HCT116 (cell line): ENCODE results near the gene PRKCA. TPM values are rescaled to one million over a fixed set of nuclear protein-coding genes. Genes with fewer than 3 reads are reported as not detected.

Source experiments
- ATAC-seq: fragments of 200-7000 bp; cut with Tn5 transposase; 2 replicates; pipeline ENCODE4 v1.9.1; 2020; ENCODE audit warnings: mild to moderate bottlenecking, moderate library complexity
- BruUV-seq: library from RNA; stranded (reverse); fragments of 400-500 nt; replicated peaks from 2 replicates; lab custom pipeline; 2021; lab: Mats Ljungman, UMichigan
- CTCF ChIA-PET: fragments of 300-600 bp; sonication (Branson Sonifier 250); formaldehyde crosslinking; loops from one replicate; lab custom pipeline; 2021; ENCODE audit warnings: antibody characterized with exemption; lab: Charles Lee
- POLR2A ChIA-PET: fragments of 300-600, 350-600 bp; sonication (Branson Sonifier 250); formaldehyde crosslinking; loops from one replicate; lab custom pipeline; 2021; ENCODE audit warnings: antibody characterized with exemption; lab: Charles Lee
- RAD21 ChIA-PET, 2 experiments: fragments of 300-600 bp; sonication (Branson Sonifier 250); formaldehyde crosslinking; loops; one replicate each; lab custom pipeline; 2023; ENCODE audit warnings: low total read pairs in 2 of 2; ENCODE audit not compliant: uncharacterized antibody in 2 of 2, unreplicated experiment in 2 of 2, low non-redundant PET in 1 of 2; lab: Charles Lee
- DNase-seq: peaks from one replicate; pipeline ENCODE4 v3.0.0-alpha.2; 2010; ENCODE audit warnings: low read depth, low spot score
- H2AFZ ChIP-seq: fragments of 200-600 bp; shearing (Covaris generic), sonication (generic); 2 replicates; pipeline ENCODE4 v1.6.1; 2017; ENCODE audit warnings: low read depth, mixed run types, mixed read lengths, antibody characterized with exemption, low read length; ENCODE audit not compliant: poor library complexity, severe bottlenecking
- H3K27ac ChIP-seq: 2 replicates; pipeline ENCODE4 v1.5.1; 2012; ENCODE audit warnings: low read depth, low read length
- H3K27me3 ChIP-seq: fragments of 200-600 bp; sonication (generic); 2 replicates; pipeline ENCODE4 v1.6.1; 2016; ENCODE audit warnings: mixed run types, low read length, mixed read lengths; ENCODE audit not compliant: insufficient read depth
- H3K36me3 ChIP-seq, 2 experiments: fragments of 200-500 bp in 1 of 2; fragments of 200-600 bp in 1 of 2; sonication (Bioruptor generic) in 1 of 2; sonication (generic) in 1 of 2; 2 replicates each; pipeline versions ENCODE4 v1.5.1 to v1.6.1; 2014 to 2016; ENCODE audit warnings: low read length in 2 of 2, inconsistent platforms in 1 of 2, mixed read lengths in 1 of 2, mixed run types in 1 of 2; ENCODE audit not compliant: insufficient read depth in 2 of 2, control insufficient read depth in 1 of 2
- H3K4me1 ChIP-seq, 2 experiments: fragments of 200-600 bp in 1 of 2; sonication (generic) in 1 of 2; 2 replicates each; pipeline versions ENCODE4 v1.5.1 to v1.6.1; 2012 to 2017; ENCODE audit warnings: low read length in 2 of 2, inconsistent platforms in 1 of 2, mild to moderate bottlenecking in 1 of 2, mixed read lengths in 1 of 2, mixed run types in 1 of 2, moderate library complexity in 1 of 2; ENCODE audit not compliant: insufficient read depth in 2 of 2, control insufficient read depth in 1 of 2
- H3K4me2 ChIP-seq: fragments of 200-600 bp; sonication (generic); 2 replicates; pipeline ENCODE4 v1.6.1; 2017; ENCODE audit warnings: mixed run types, low read length, mixed read lengths
- H3K4me3 ChIP-seq, 2 experiments: fragments of 200-600 bp in 1 of 2; sonication (generic) in 1 of 2; replicated peaks in 1 of 2; 2 replicates each; pipeline ENCODE4 v1.5.1; 2011 to 2016; ENCODE audit warnings: low read length in 2 of 2, control low read depth in 1 of 2, low read depth in 1 of 2, mild to moderate bottlenecking in 1 of 2, mixed read lengths in 1 of 2, mixed run types in 1 of 2
- H3K79me2 ChIP-seq: fragments of 200-600 bp; sonication (generic); 2 replicates; pipeline ENCODE4 v1.6.1; 2017; ENCODE audit warnings: mild to moderate bottlenecking, mixed run types, low read length, moderate library complexity, mixed read lengths; ENCODE audit not compliant: insufficient read depth
- H3K9ac ChIP-seq: fragments of 200-600 bp; sonication (generic); 2 replicates; pipeline ENCODE4 v1.6.1; 2016; ENCODE audit warnings: low read length, mixed read lengths
- H3K9me2 ChIP-seq: fragments of 200-600 bp; sonication (generic), shearing (Covaris generic); 2 replicates; pipeline ENCODE4 v1.6.1; 2017; ENCODE audit warnings: mixed run types, mild to moderate bottlenecking, moderate library complexity; ENCODE audit not compliant: insufficient read depth
- H3K9me3 ChIP-seq, 2 experiments: fragments of 200-500 bp in 1 of 2; fragments of 200-600 bp in 1 of 2; sonication (Bioruptor generic) in 1 of 2; sonication (generic) in 1 of 2; 2 replicates each; pipeline ENCODE4 v1.6.1; 2014 to 2017; ENCODE audit warnings: low read length in 2 of 2, mixed read lengths in 2 of 2, inconsistent platforms in 1 of 2, low read depth in 1 of 2, mild to moderate bottlenecking in 1 of 2, mixed run types in 1 of 2, moderate library complexity in 1 of 2; ENCODE audit not compliant: control insufficient read depth in 1 of 2, insufficient read depth in 1 of 2
- H4K20me1 ChIP-seq: fragments of 200-600 bp; sonication (generic), shearing (Covaris generic); 2 replicates; pipeline ENCODE4 v1.6.1; 2017; ENCODE audit warnings: mixed run types, mild to moderate bottlenecking, moderate library complexity; ENCODE audit not compliant: insufficient read depth
- CBX3 ChIP-seq: IDR thresholded peaks from 2 replicates; pipeline ENCODE4 v1.6.1; 2012; ENCODE audit warnings: low read depth
- CEBPB ChIP-seq: IDR thresholded peaks from 2 replicates; pipeline ENCODE4 v1.6.1; 2012; ENCODE audit warnings: low read depth
- EGR1 ChIP-seq: IDR thresholded peaks from 2 replicates; pipeline ENCODE4 v1.6.1; 2012; ENCODE audit warnings: low read depth
- ELF1 ChIP-seq: IDR thresholded peaks from 2 replicates; pipeline ENCODE4 v1.6.1; 2012; ENCODE audit warnings: low read depth, borderline replicate concordance
- EZH2 ChIP-seq: fragments of 200-600 bp; sonication (generic); IDR thresholded peaks from 2 replicates; pipeline ENCODE4 v1.6.1; 2017; ENCODE audit warnings: antibody characterized with exemption, mixed run types
- EZH2phosphoT487 ChIP-seq: fragments of 200-600 bp; IDR thresholded peaks from 2 replicates; pipeline ENCODE4 v1.6.1; 2018; ENCODE audit warnings: antibody characterized with exemption, borderline replicate concordance
- POLR2AphosphoS5 ChIP-seq: IDR thresholded peaks from 2 replicates; pipeline ENCODE4 v1.6.1; 2011; ENCODE audit warnings: mild to moderate bottlenecking, low read depth, low read length, moderate library complexity
- RAD21 ChIP-seq: IDR thresholded peaks from 2 replicates; pipeline ENCODE4 v1.6.1; 2012; ENCODE audit warnings: low read depth, mild to moderate bottlenecking
- SIN3A ChIP-seq: IDR thresholded peaks from 2 replicates; pipeline ENCODE4 v1.6.1; 2012; ENCODE audit warnings: low read depth
- SRF ChIP-seq: IDR thresholded peaks from 2 replicates; pipeline ENCODE4 v1.6.1; 2012; ENCODE audit warnings: low read depth
- TCF7L2 ChIP-seq: IDR thresholded peaks from 2 replicates; pipeline ENCODE4 v1.7.0; 2011; ENCODE audit warnings: borderline replicate concordance, inconsistent platforms; ENCODE audit not compliant: insufficient read depth, insufficient read length; ENCODE audit errors: extremely low read depth
- ZFX ChIP-seq: fragments of 450-650 bp; IDR thresholded peaks from 2 replicates; pipeline ENCODE4 v1.6.1; 2017
- ZNF274 ChIP-seq: fragments of 200-500 bp; sonication (Bioruptor generic); IDR thresholded peaks from 2 replicates; pipeline ENCODE4 v1.6.1; 2014; ENCODE audit warnings: mild to moderate bottlenecking, low read depth, low read length, inconsistent platforms
- intact Hi-C: fragments of 100-400 bp; cut with micrococcal nuclease; formaldehyde crosslinking; loops from 2 replicates; pipeline ENCODE4 v1.10.0; 2022
- total RNA-seq: library from RNA; stranded (reverse); gene quantifications from one replicate; pipeline ENCODE4 v1.2.1, GENCODE V29; 2021; ENCODE audit not compliant: unreplicated experiment
- TF ChIP-seq, protein P1 (sequence below): IDR thresholded peaks from 2 replicates; pipeline ENCODE4 v1.6.1; 2011; ENCODE audit warnings: mild to moderate bottlenecking, low read length, moderate library complexity; ENCODE audit not compliant: insufficient replicate concordance; ENCODE audit errors: extremely low read depth
- TF ChIP-seq, protein P2 (sequence below): IDR thresholded peaks from 2 replicates; pipeline ENCODE4 v1.6.1; 2012; ENCODE audit warnings: low read depth
- TF ChIP-seq, protein P3 (sequence below), 3 experiments: fragments of 200-600 bp in 1 of 3; sonication (generic) in 1 of 3; IDR thresholded peaks in 2 of 3; conservative IDR thresholded peaks in 1 of 3; 2 replicates each; pipeline ENCODE4 v1.5.1; 2012 to 2017; ENCODE audit warnings: low read depth in 2 of 3, low read length in 2 of 3, antibody characterized with exemption in 1 of 3, borderline replicate concordance in 1 of 3, control low read depth in 1 of 3, mild to moderate bottlenecking in 1 of 3, mixed read lengths in 1 of 3, mixed run types in 1 of 3, moderate library complexity in 1 of 3; ENCODE audit not compliant: insufficient read depth in 1 of 3

The PRKCA gene
- total RNA-seq, 1 experiment from 2014 or later = 18.8 TPM

DNA sequence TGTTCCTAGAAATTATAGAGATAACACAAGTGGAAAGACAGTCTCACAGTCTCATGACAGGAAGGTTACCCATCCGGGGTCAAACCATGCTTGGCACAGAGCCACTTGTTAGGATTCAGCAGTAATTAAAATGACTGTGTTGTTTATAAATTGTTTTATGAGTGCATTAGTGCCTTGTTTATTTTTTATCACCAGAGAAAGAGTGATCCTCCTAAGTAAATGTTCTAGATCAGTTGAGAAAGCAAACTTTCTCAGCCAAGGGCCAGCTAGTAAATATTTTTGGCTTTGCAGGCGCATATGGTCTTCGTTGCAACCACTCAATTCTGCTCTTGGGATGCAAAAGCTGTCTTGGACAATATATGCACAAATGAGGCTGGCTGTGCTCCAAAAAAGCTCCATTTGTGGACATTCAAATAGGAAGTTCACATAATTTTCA is 278.6 kb downstream of the PRKCA start:
- RAD21 ChIA-PET = no interaction called here
- Histone ChIP-seq H3K9me3 (no peaks in the 10 kb centered on the region), H4K20me1 (no peaks in the 10 kb centered on the region), H3K9me2 (no peaks in the 10 kb centered on the region), H3K79me2 (no peaks in the 10 kb centered on the region)
- no peak for ATAC-seq
- no peak for TF ChIP-seq POLR2AphosphoS5
- no peak for TF ChIP-seq CEBPB
- TF ChIP-seq RAD21 = no peak
- no peak for TF ChIP-seq ZFX
- TF ChIP-seq, protein P1, sequence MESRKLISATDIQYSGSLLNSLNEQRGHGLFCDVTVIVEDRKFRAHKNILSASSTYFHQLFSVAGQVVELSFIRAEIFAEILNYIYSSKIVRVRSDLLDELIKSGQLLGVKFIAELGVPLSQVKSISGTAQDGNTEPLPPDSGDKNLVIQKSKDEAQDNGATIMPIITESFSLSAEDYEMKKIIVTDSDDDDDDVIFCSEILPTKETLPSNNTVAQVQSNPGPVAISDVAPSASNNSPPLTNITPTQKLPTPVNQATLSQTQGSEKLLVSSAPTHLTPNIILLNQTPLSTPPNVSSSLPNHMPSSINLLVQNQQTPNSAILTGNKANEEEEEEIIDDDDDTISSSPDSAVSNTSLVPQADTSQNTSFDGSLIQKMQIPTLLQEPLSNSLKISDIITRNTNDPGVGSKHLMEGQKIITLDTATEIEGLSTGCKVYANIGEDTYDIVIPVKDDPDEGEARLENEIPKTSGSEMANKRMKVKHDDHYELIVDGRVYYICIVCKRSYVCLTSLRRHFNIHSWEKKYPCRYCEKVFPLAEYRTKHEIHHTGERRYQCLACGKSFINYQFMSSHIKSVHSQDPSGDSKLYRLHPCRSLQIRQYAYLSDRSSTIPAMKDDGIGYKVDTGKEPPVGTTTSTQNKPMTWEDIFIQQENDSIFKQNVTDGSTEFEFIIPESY = no peak
- no peak for TF ChIP-seq EZH2
- no peak for TF ChIP-seq ZNF274
- TF ChIP-seq ELF1 = no peak
- no peak for TF ChIP-seq SIN3A
- TF ChIP-seq, protein P2, sequence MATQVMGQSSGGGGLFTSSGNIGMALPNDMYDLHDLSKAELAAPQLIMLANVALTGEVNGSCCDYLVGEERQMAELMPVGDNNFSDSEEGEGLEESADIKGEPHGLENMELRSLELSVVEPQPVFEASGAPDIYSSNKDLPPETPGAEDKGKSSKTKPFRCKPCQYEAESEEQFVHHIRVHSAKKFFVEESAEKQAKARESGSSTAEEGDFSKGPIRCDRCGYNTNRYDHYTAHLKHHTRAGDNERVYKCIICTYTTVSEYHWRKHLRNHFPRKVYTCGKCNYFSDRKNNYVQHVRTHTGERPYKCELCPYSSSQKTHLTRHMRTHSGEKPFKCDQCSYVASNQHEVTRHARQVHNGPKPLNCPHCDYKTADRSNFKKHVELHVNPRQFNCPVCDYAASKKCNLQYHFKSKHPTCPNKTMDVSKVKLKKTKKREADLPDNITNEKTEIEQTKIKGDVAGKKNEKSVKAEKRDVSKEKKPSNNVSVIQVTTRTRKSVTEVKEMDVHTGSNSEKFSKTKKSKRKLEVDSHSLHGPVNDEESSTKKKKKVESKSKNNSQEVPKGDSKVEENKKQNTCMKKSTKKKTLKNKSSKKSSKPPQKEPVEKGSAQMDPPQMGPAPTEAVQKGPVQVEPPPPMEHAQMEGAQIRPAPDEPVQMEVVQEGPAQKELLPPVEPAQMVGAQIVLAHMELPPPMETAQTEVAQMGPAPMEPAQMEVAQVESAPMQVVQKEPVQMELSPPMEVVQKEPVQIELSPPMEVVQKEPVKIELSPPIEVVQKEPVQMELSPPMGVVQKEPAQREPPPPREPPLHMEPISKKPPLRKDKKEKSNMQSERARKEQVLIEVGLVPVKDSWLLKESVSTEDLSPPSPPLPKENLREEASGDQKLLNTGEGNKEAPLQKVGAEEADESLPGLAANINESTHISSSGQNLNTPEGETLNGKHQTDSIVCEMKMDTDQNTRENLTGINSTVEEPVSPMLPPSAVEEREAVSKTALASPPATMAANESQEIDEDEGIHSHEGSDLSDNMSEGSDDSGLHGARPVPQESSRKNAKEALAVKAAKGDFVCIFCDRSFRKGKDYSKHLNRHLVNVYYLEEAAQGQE = no peak
- TF ChIP-seq EGR1 = no peak
- no peak for TF ChIP-seq SRF
- no peak for TF ChIP-seq TCF7L2
- TF ChIP-seq, protein P3, sequence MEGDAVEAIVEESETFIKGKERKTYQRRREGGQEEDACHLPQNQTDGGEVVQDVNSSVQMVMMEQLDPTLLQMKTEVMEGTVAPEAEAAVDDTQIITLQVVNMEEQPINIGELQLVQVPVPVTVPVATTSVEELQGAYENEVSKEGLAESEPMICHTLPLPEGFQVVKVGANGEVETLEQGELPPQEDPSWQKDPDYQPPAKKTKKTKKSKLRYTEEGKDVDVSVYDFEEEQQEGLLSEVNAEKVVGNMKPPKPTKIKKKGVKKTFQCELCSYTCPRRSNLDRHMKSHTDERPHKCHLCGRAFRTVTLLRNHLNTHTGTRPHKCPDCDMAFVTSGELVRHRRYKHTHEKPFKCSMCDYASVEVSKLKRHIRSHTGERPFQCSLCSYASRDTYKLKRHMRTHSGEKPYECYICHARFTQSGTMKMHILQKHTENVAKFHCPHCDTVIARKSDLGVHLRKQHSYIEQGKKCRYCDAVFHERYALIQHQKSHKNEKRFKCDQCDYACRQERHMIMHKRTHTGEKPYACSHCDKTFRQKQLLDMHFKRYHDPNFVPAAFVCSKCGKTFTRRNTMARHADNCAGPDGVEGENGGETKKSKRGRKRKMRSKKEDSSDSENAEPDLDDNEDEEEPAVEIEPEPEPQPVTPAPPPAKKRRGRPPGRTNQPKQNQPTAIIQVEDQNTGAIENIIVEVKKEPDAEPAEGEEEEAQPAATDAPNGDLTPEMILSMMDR (IDR thresholded peaks at IDR 0.05 in 2 of 3, conservative IDR thresholded peaks at IDR 0.05 in 1 of 3; ENCODE audit: borderline replicate concordance in 1 of 3, insufficient read depth in 1 of 3, low read depth in 2 of 3, low read length in 2 of 3) = no peak
- no peak for TF ChIP-seq EZH2phosphoT487
- no peak for TF ChIP-seq CBX3
- TF ChIP-seq, all 23 proteins: peak for 0
- no peak overlapping the region for H3K4me2 ChIP-seq
- ChIA-PET CTCF (no interaction called here), POLR2A (no interaction called here)
- no TSS peak for BruUV-seq
- no peak for DNase-seq
- no peak overlapping the region for H3K4me3 ChIP-seq
- H3K27ac ChIP-seq = no peak overlapping the region
- no peak overlapping the region for H3K9ac ChIP-seq
- no peak overlapping the region for H2AFZ ChIP-seq
- no peaks in the 10 kb centered on the region for H3K36me3 ChIP-seq
- intact Hi-C loops = no loop called here
- H3K4me1 ChIP-seq = peaks cover 11 to 14% of the 10 kb centered on the region in 2 experiments
- no peaks in the 10 kb centered on the region for H3K27me3 ChIP-seq
